BE2C (cell line): ENCODE results near the gene PFKFB4.

Experiments
- DNase-seq: peaks from one replicate; pipeline ENCODE4 v3.0.0-alpha.2; 2020
- H3K27me3 ChIP-seq: fragments of 250-450 bp; sonication (Bioruptor Pico); 2 replicates; pipeline ENCODE4 v1.5.1; 2020; ENCODE audit warnings: mild to moderate bottlenecking
- H3K36me3 ChIP-seq: fragments of 250-450 bp; sonication (Bioruptor Pico); 2 replicates; pipeline ENCODE4 v1.5.1; 2020; ENCODE audit warnings: mild to moderate bottlenecking
- H3K4me1 ChIP-seq: fragments of 250-450 bp; sonication (Bioruptor Pico); 2 replicates; pipeline ENCODE4 v1.5.1; 2020
- H3K4me3 ChIP-seq: 2 replicates; pipeline ENCODE4 v1.5.1; 2011; ENCODE audit warnings: low read depth, low read length
- H3K9me3 ChIP-seq: fragments of 250-450 bp; sonication (Bioruptor Pico); 2 replicates; pipeline ENCODE4 v1.5.1; 2020
- CTCF ChIP-seq: IDR thresholded peaks from 2 replicates; pipeline ENCODE4 v1.5.1; 2012; ENCODE audit warnings: mild to moderate bottlenecking, low read depth, low read length

Gene PFKFB4

GRCh38 chr3:48576647-48577046 lies 20.0 kb upstream of the PFKFB4 start:
- H3K36me3 ChIP-seq, result no peaks in the 10 kb centered on the region
- no peak for DNase-seq
- no peak for TF ChIP-seq CTCF
- H3K4me1 ChIP-seq, result no peaks in the 10 kb centered on the region
- H3K9me3 ChIP-seq, result no peaks in the 10 kb centered on the region
- no peaks in the 10 kb centered on the region for H3K27me3 ChIP-seq
- no peak overlapping the region for H3K4me3 ChIP-seq

GRCh38 chr3:48575366-48575765 lies 18.8 kb upstream of the PFKFB4 start:
- Histone ChIP-seq H3K4me3 (no peak overlapping the region), H3K27me3 (no peaks in the 10 kb centered on the region), H3K4me1 (no peaks in the 10 kb centered on the region), H3K9me3 (no peaks in the 10 kb centered on the region), H3K36me3 (no peaks in the 10 kb centered on the region)
- DNase-seq, result no peak
- TF ChIP-seq CTCF, result no peak

- no peaks in the 10 kb centered on the region for H3K4me1 ChIP-seq
- TF ChIP-seq CTCF, result no peak
- H3K36me3 ChIP-seq, result no peaks in the 10 kb centered on the region
- DNase-seq, result no peak
- no peaks in the 10 kb centered on the region for H3K27me3 ChIP-seq
- H3K4me3 ChIP-seq, result no peak overlapping the region
- no peaks in the 10 kb centered on the region for H3K9me3 ChIP-seq
Observed at GRCh38 chr3:48573973-48574585, 17.5 kb upstream of the PFKFB4 start.

GRCh38 chr3:48572517-48572916 lies 15.9 kb upstream of the PFKFB4 start:
- no peaks in the 10 kb centered on the region for H3K36me3 ChIP-seq
- H3K9me3 ChIP-seq, result no peaks in the 10 kb centered on the region
- TF ChIP-seq CTCF, result no peak
- H3K4me3 ChIP-seq, result no peak overlapping the region
- DNase-seq, result no peak
- no peaks in the 10 kb centered on the region for H3K27me3 ChIP-seq
- H3K4me1 ChIP-seq, result no peaks in the 10 kb centered on the region

- Histone ChIP-seq H3K36me3 (no peaks in the 10 kb centered on the region), H3K9me3 (no peaks in the 10 kb centered on the region), H3K27me3 (no peaks in the 10 kb centered on the region), H3K4me3 (no peak overlapping the region), H3K4me1 (no peaks in the 10 kb centered on the region)
- no peak for TF ChIP-seq CTCF
- no peak for DNase-seq
Observed at GRCh38 chr3:48571938-48572337, 15.3 kb upstream of the PFKFB4 start.

GRCh38 chr3:48569808-48570450 lies 13.3 kb upstream of the PFKFB4 start:
- H3K9me3 ChIP-seq, result no peaks in the 10 kb centered on the region
- DNase-seq, result no peak
- H3K36me3 ChIP-seq, result no peaks in the 10 kb centered on the region
- H3K27me3 ChIP-seq, result no peaks in the 10 kb centered on the region
- peaks cover 8% of the 10 kb centered on the region for H3K4me1 ChIP-seq
- H3K4me3 ChIP-seq, result no peak overlapping the region
- no peak for TF ChIP-seq CTCF
